ENCODE data around the gene ZDHHC11.
"Not testable (repeated sequence)": the region's sequence is repeated elsewhere in the genome, so short reads cannot be mapped to it uniquely, and the experiment has no call there.

The ZDHHC11 gene

GRCh38 chr5:798505-799138, 52.2 kb downstream of the ZDHHC11 start:
- not testable (repeated sequence) for DNase-seq

DNA sequence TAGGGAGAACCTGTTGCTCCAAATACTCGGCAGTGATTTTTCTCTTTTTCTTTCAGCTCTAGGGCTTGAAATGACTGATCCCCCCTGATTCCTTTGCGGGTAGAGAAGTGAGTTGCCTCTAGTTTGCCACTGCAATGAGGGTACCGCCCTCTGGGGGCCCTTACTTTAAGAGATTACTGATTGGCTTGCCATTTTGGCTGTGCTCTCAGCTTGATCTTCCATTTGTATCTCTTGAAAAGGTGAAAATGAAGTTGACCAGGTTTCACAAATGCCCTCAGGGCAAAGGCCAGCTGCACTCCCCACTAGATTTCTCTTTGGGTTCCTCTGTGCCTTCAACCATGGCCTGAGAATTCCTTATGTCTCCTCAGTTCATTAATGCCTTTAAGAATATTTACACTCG, 52.8 kb downstream of the ZDHHC11 start:
- not testable (repeated sequence) for DNase-seq

DNA sequence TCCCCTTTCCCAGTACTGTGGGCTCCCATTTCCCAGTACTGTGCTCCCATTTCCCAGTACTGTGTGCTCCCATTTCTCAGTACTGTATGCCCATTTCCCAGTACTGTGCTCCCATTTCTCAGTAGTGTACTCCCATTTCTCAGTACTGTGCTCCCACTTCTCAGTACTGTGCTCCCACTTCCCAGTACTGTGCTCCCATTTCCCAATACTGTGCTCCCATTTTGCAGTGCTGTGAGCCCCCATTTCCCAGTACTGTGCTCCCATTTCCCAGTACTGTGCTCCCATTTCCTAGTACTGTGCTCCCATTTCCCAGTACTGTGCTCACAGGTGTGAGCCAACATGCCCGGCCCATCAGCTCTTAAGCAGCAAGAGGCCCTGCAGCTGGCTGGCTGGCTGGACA, 54.9 kb downstream of the ZDHHC11 start:
- not testable (repeated sequence) for DNase-seq

DNA sequence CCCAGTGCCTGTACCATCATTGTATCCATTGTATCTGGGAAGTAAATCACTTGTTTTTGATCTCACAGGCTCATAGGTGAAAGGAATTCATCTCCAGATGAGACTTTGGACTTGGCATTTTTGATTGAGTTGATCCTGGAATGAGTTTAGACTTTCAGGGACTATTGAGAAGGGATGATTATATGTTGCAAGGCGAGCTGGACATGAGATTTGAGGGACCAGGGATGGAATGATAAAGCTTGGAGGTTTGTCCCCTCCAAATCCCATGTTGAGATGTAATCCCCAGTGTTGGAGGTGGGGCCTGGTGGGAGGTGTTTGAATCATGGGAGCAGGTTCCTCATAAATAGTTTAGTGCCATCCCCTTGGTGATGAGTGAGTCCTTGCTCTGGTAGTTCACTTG, 55.8 kb downstream of the ZDHHC11 start:
- not testable (repeated sequence) for DNase-seq

DNA sequence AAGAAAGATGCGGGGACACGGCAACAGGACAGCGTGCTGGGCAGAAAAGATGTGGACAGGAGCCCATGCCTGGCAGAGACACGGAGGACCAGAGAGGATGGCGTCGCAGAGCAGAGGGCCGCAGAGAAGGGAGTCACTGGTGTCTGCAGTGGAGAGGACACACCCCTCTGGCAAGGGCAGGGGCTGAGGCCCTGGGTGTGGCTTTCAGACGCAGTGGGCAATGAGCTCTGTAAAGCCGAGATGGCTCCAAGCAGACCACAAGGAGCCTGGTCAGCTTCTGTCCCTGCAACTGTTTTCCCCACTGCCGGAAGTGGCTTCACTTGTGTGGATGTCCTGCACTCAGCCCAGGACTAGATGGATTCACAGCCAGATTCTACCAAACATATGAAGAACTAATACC, 62.1 kb downstream of the ZDHHC11 start:
- DNase-seq, result not testable (repeated sequence)

DNA sequence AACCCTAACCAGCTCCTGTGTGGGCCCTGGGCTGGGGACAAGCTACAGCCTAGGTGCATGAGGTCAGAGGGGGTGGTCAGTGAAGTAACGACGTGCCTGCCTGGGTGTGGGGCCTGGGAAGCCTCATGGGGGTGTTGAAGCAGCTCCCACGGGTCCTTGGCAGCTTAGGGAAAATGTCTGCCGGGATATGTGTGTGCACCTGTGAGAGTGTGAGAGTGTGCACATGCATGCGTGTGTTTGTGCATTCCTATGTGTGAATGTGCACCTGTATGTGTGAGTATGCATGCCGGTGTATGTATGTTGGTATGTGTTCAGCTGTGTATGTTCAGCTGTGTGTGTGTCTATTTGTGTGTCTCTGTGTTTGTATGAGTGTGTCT, 62.9 kb downstream of the ZDHHC11 start:
- DNase-seq, result not testable (repeated sequence)

DNA sequence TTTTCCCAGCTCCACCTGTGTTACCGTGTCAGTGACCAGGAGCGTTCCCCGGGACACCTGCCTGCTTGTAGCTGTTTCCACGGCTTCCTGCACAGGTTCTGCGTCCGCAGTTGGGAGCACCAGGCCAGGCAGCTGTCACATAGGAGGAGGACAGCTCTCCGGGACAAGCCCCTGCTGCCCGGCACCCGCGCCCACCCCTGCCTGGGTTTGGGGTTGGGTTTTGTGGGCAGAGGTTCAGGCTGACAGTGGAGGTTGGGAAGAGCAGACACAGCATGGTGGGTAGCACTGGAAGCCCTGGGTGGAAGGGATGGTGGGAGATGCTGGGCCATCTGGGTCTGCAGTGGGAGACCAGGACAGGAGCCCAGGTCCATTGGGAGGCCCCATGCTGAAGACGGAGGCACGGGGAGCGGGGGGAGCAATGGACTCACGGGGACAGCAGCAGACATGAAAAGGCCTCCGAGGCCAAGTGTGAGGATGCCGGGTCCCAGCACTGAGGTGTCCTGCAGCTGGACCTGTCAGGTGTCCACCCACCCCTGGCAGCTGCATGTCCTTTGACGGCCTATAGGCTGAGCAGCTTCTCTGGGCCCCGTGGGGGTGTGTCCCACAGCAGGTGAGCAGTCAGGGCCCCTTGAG, 63.4 kb downstream of the ZDHHC11 start:
- not testable (repeated sequence) for DNase-seq

DNA sequence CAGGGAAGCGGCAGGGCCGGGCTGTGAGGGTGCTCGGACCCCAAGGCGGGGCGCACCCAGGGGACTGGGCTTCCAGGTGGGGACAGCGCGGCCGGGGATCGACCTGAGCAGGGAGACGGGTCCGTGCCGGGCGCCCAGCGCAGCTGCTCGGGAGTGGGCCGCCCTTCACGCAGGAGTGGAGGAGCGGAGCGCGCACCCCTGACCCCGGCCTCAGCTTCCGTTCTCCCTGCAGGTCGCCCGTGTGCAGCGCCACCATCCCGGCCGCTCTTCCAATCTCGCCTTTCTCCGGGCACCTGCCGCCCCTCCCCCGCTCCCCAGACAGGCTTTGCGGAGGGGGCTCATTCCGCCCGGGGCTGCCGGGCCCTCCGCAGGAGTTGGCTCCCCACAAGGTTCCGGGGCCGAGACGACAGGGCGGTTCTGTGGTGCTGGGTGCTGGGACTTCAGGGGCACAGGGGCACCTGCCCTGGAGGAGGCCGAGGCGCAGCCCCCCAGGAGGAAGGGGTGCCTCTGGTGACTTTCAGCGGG, 65.5 kb downstream of the ZDHHC11 start:
- DNase-seq, result not testable (repeated sequence)

DNA sequence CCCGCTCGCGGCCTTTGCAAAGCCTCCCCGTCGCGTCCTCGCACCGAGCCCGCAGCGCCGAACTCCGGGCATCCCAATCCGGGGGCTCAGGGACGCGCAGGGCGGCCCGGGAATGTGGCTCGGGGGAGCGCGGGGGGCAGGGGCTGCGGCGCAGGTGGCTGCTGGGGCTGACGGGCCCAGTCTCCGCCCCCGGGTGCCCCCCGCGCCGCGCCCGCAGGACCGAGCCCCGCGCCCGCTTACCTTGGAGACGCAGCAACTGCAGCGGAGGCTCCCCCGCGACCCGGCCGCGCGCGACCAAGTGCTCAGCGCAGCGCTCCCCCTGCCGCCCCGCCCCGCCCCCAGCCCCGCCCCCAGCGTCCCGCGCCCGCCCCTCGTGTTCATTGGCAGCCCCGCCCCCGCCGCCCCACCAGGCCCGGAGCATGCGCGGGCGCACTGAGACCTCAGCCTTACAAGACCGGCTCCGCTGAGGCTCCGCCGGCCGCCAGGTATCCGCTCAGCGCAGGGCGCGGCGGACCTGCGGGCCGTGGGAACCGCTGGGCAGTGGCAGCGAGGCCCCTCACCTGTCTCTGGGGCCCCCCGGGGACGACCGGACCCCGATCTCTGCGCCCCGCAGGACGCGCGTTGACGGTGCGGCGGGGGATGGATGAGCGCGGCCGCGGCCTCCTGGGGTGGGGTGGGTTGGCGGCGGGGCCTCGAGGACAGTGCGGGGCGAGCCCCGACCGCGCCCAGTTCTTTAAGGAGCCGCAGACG, 66.2 kb downstream of the ZDHHC11 start, which contains the start of gene ZDHHC11B:
Gene ZDHHC11B (minus strand): TSS at position 302 of the 750 bp plus-strand sequence. CDS start 17,810 bp downstream, outside the sequence.
- DNase-seq, result peak; percentile 82

GRCh38 chr5:783881-784427, 66.8 kb downstream of the ZDHHC11 start:
- DNase-seq, result peak; percentile 25

GRCh38 chr5:783049-783802, 67.6 kb downstream of the ZDHHC11 start:
- not testable (repeated sequence) for DNase-seq

DNA sequence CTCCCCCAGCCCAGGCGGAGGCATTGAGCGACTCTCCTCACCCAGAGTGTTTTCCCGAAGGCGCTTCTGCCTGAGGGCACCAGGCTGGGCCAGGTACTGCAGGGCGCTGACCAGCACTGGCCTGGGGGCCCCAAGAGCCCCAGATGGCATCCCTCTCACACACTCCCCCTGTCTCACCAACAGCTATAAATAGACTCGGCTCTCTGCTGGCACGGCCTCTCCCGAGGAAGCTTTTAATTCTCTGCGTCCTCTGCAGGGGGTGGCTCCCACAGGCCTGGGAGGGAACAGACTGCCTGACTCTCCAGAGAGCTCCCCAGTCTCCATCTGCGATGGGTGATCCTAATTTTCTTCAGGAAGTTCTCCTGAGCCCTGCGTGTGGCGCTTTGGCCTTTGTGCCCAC, 68.4 kb downstream of the ZDHHC11 start:
- not testable (repeated sequence) for DNase-seq

- not testable (repeated sequence) for DNase-seq
Observed at GRCh38 chr5:780571-780970, 70.2 kb downstream of the ZDHHC11 start.

DNA sequence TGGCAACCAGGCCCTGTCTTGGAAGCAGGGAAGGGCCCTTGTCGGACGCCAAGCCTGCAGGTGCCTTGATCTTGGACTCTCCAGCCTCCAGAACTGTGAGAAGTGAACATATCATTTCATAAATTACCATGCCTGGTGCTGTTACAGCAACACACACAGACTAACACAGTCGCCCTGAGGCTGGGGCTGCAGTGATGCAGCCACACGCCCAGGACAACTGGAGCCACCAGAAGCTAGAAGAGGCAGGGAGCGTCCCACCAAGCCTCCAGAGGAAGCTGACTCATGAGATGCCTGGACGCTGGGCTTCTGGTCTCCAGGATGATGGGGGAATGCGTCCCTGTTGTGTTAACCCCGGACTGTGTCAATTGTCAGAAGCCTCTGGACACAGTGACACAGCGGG, 71.8 kb downstream of the ZDHHC11 start:
- not testable (repeated sequence) for DNase-seq

DNA sequence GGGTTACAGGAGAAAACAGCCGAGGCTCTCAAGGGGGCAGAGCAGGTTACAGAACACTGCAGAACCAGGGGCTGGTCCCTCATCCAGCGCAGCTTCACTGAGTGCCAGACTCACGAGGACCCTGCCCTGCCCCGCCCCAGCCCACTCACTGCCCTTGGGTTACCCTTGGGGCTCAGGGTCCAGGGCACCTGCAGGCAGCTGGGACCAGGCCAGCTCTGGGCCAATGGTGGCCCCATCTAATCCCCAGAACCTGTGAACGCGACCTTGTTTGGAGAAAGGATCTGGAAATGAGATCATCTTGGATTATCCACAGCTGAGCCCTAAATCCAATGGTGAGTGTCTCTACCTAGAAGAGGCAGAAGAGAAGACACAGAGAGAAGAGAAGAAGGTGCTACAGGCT, 72.4 kb downstream of the ZDHHC11 start:
- not testable (repeated sequence) for DNase-seq

DNA sequence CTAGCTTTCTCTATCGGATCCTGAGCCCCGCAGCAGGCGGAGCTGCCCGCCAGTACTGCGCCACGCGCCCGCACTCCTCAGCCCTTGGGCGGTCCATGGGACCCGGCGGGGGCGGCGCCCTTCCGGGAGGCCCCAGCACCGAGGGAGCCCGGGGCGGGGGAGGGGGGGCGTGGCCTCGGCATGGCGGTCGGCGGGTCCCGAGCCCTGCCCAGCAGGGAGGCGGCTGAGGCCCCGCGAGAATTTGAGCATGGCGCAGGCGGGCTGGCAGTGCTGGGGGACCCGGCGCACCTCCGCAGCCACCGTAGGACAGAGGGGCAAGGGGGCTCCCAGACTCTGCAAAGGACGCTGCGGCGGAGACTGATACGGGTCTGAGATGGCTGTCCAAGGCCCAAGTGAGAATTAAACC, 73.0 kb downstream of the ZDHHC11 start:
- no peak for DNase-seq

GRCh38 chr5:776862-777711, 73.7 kb downstream of the ZDHHC11 start:
- DNase-seq, result no peak

GRCh38 chr5:775961-776861, 74.6 kb downstream of the ZDHHC11 start:
- DNase-seq, result no peak

GRCh38 chr5:775595-775960, 75.2 kb downstream of the ZDHHC11 start:
- DNase-seq, result not testable (repeated sequence)

DNA sequence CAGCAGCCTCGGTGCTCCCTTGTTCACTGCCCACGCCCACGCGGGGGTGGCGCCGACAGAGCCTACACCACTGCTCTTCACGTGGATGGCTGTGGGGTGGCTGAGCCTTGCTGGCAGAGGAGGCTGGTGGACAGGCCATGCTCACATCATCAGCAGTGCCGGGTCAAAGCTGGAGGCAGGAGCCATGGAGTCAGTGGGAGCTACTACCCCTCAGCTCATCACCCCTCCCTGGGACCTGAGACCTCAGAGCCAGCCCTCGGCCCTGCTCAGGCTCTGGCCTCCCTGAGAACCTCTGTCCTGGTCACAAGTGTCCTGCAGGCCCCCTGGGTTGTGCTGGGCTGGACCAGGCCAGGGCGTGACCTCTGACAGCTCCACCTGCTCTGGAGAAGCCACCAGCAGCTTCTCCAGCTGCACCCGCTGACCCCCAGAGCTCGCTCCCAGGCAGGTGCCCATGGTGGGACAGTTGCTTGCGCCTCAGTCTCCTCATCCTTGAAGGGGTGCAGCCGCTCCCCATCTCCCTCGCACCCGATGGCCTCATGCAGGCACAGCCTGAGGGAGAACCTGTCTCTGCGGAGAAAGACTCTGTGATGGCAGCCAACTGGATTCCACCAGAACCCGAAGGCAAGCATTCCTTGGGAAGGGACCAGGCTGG, 75.8 kb downstream of the ZDHHC11 start:
- not testable (repeated sequence) for DNase-seq

All from effector CD8-positive, alpha-beta T cell (primary cell).